HS-27A (cell line): ENCODE data around the gene GLB1L2.

Experiments used
- DNase-seq: peaks from one replicate; pipeline ENCODE4 v3.0.0-alpha.2; 2012; ENCODE audit warnings: low read depth, missing footprints

The GLB1L2 gene

GRCh38 chr11:134367781-134368180, 36.0 kb downstream of the GLB1L2 start:
- no peak for DNase-seq

GRCh38 chr11:134369656-134370525, 38.1 kb downstream of the GLB1L2 start:
- no peak for DNase-seq

GRCh38 chr11:134370526-134371435, 39.0 kb downstream of the GLB1L2 start:
- DNase-seq = no peak

- DNase-seq = no peak
Observed at GRCh38 chr11:134371436-134372185, 39.8 kb downstream of the GLB1L2 start.

GRCh38 chr11:134372536-134372935, 40.7 kb downstream of the GLB1L2 start:
- DNase-seq = no peak

- no peak for DNase-seq
Observed at GRCh38 chr11:134372961-134373360, 41.2 kb downstream of the GLB1L2 start.

GRCh38 chr11:134373591-134374052, 41.8 kb downstream of the GLB1L2 start:
- DNase-seq = no peak

- DNase-seq = no peak
Observed at GRCh38 chr11:134374171-134374570, 42.4 kb downstream of the GLB1L2 start.

- no peak for DNase-seq
Observed at GRCh38 chr11:134374891-134375550, 43.2 kb downstream of the GLB1L2 start.

- no peak for DNase-seq
Observed at GRCh38 chr11:134376150-134376921, 44.5 kb downstream of the GLB1L2 start.

GRCh38 chr11:134377876-134378275, 46.1 kb downstream of the GLB1L2 start:
- DNase-seq = no peak

- no peak for DNase-seq
Observed at GRCh38 chr11:134379241-134379640, 47.5 kb downstream of the GLB1L2 start.

GRCh38 chr11:134380229-134380628, 48.4 kb downstream of the GLB1L2 start:
- no peak for DNase-seq

GRCh38 chr11:134380785-134381184, 49.0 kb downstream of the GLB1L2 start:
- DNase-seq = no peak

GRCh38 chr11:134382257-134382656, 50.5 kb downstream of the GLB1L2 start:
- no peak for DNase-seq

- no peak for DNase-seq
Observed at GRCh38 chr11:134382830-134383229, 51.0 kb downstream of the GLB1L2 start.

GRCh38 chr11:134383576-134384221, 51.9 kb downstream of the GLB1L2 start:
- DNase-seq = no peak

- no peak for DNase-seq
Observed at GRCh38 chr11:134384406-134384805, 52.6 kb downstream of the GLB1L2 start.

- no peak for DNase-seq
Observed at GRCh38 chr11:134385171-134385570, 53.4 kb downstream of the GLB1L2 start.
